Measurements from ENCODE around the gene ASIC5. TPM values are rescaled to one million over a fixed set of nuclear protein-coding genes. Genes with fewer than 3 reads are reported as not detected.

Gene ASIC5
- total RNA-seq, 1 experiment from 2014 or later, result not detected

GRCh38 chr4:155878611-155879010, 12.5 kb upstream of the ASIC5 start:
- H3K9me3 ChIP-seq (ENCODE audit: low read depth, low read length, poor library complexity, severe bottlenecking), result peaks cover 10% of the 10 kb centered on the region
- H3K4me3 ChIP-seq (ENCODE audit: low read depth, low read length, poor library complexity, severe bottlenecking), result no peak overlapping the region
- no peaks in the 10 kb centered on the region for H3K4me1 ChIP-seq (ENCODE audit: insufficient read depth, low read length, poor library complexity, severe bottlenecking)
- no peak overlapping the region for H3K27ac ChIP-seq (ENCODE audit: low read depth, low read length, poor library complexity, severe bottlenecking)
- no peaks in the 10 kb centered on the region for H3K27me3 ChIP-seq (replicated peaks; ENCODE audit: insufficient read depth, low read depth, low read length, poor library complexity)
- TF ChIP-seq EZH2 (IDR thresholded peaks at IDR 0.05; ENCODE audit: borderline replicate concordance, low read depth, low read length, poor library complexity, severe bottlenecking), result no peak
- TF ChIP-seq CTCF (conservative IDR thresholded peaks at IDR 0.05; ENCODE audit: low read depth, low read length), result no peak
- intact Hi-C loops (cut with micrococcal nuclease; ENCODE audit: unreplicated experiment), result no loop called here
- CTCF ChIA-PET, result no interaction called here
- POLR2A ChIA-PET (ENCODE audit: low non-redundant PET), result no interaction called here
- H3K36me3 ChIP-seq (ENCODE audit: insufficient read depth, low read length, poor library complexity, severe bottlenecking), result no peaks in the 10 kb centered on the region
- no peak for DNase-seq (ENCODE audit: low spot score)
- BruUV-seq (replicated peaks), result no TSS peak

GRCh38 chr4:155877971-155878370, 11.9 kb upstream of the ASIC5 start:
- intact Hi-C loops (cut with micrococcal nuclease; ENCODE audit: unreplicated experiment), result no loop called here
- Histone ChIP-seq H3K4me3 (ENCODE audit: low read depth, low read length, poor library complexity, severe bottlenecking) (no peak overlapping the region), H3K36me3 (ENCODE audit: insufficient read depth, low read length, poor library complexity, severe bottlenecking) (no peaks in the 10 kb centered on the region), H3K4me1 (ENCODE audit: insufficient read depth, low read length, poor library complexity, severe bottlenecking) (no peaks in the 10 kb centered on the region), H3K27me3 (replicated peaks; ENCODE audit: insufficient read depth, low read depth, low read length, poor library complexity) (no peaks in the 10 kb centered on the region), H3K9me3 (ENCODE audit: low read depth, low read length, poor library complexity, severe bottlenecking) (peaks cover 10% of the 10 kb centered on the region), H3K27ac (ENCODE audit: low read depth, low read length, poor library complexity, severe bottlenecking) (no peak overlapping the region)
- CTCF ChIA-PET, result no interaction called here
- DNase-seq (ENCODE audit: low spot score), result no peak
- TF ChIP-seq CTCF (conservative IDR thresholded peaks at IDR 0.05; ENCODE audit: low read depth, low read length), result no peak
- TF ChIP-seq EZH2 (IDR thresholded peaks at IDR 0.05; ENCODE audit: borderline replicate concordance, low read depth, low read length, poor library complexity, severe bottlenecking), result no peak
- BruUV-seq (replicated peaks), result no TSS peak
- POLR2A ChIA-PET (ENCODE audit: low non-redundant PET), result no interaction called here

- TF ChIP-seq EZH2 (IDR thresholded peaks at IDR 0.05; ENCODE audit: borderline replicate concordance, low read depth, low read length, poor library complexity, severe bottlenecking), result no peak
- POLR2A ChIA-PET (ENCODE audit: low non-redundant PET), result no interaction called here
- Histone ChIP-seq H3K27ac (ENCODE audit: low read depth, low read length, poor library complexity, severe bottlenecking) (no peak overlapping the region), H3K4me1 (ENCODE audit: insufficient read depth, low read length, poor library complexity, severe bottlenecking) (no peaks in the 10 kb centered on the region), H3K9me3 (ENCODE audit: low read depth, low read length, poor library complexity, severe bottlenecking) (peaks cover 10% of the 10 kb centered on the region), H3K4me3 (ENCODE audit: low read depth, low read length, poor library complexity, severe bottlenecking) (no peak overlapping the region), H3K36me3 (ENCODE audit: insufficient read depth, low read length, poor library complexity, severe bottlenecking) (no peaks in the 10 kb centered on the region), H3K27me3 (replicated peaks; ENCODE audit: insufficient read depth, low read depth, low read length, poor library complexity) (no peaks in the 10 kb centered on the region)
- no TSS peak for BruUV-seq (replicated peaks)
- DNase-seq (ENCODE audit: low spot score), result no peak
- CTCF ChIA-PET, result no interaction called here
- intact Hi-C loops (cut with micrococcal nuclease; ENCODE audit: unreplicated experiment), result no loop called here
Measured at GRCh38 chr4:155875878-155876277, 9.8 kb upstream of the ASIC5 start.

GRCh38 chr4:155855897-155856296, 10.2 kb downstream of the ASIC5 start:
- Histone ChIP-seq H3K27ac (ENCODE audit: low read depth, low read length, poor library complexity, severe bottlenecking) (no peak overlapping the region), H3K9me3 (ENCODE audit: low read depth, low read length, poor library complexity, severe bottlenecking) (no peaks in the 10 kb centered on the region), H3K36me3 (ENCODE audit: insufficient read depth, low read length, poor library complexity, severe bottlenecking) (no peaks in the 10 kb centered on the region), H3K4me1 (ENCODE audit: insufficient read depth, low read length, poor library complexity, severe bottlenecking) (no peaks in the 10 kb centered on the region), H3K27me3 (replicated peaks; ENCODE audit: insufficient read depth, low read depth, low read length, poor library complexity) (no peaks in the 10 kb centered on the region), H3K4me3 (ENCODE audit: low read depth, low read length, poor library complexity, severe bottlenecking) (no peak overlapping the region)
- TF ChIP-seq CTCF (conservative IDR thresholded peaks at IDR 0.05; ENCODE audit: low read depth, low read length) (no peak), EZH2 (IDR thresholded peaks at IDR 0.05; ENCODE audit: borderline replicate concordance, low read depth, low read length, poor library complexity, severe bottlenecking) (no peak)
- intact Hi-C loops (cut with micrococcal nuclease; ENCODE audit: unreplicated experiment), result no loop called here
- BruUV-seq (replicated peaks), result no TSS peak
- DNase-seq (ENCODE audit: low spot score), result no peak
- CTCF ChIA-PET, result no interaction called here
- POLR2A ChIA-PET (ENCODE audit: low non-redundant PET), result no interaction called here

Measured in A673 (cell line).